Measurements from ENCODE around the gene SAA1. TPM values are rescaled to one million over a fixed set of nuclear protein-coding genes. Genes with fewer than 3 reads are reported as not detected.
"Not testable (repeated sequence)": the region's sequence is repeated elsewhere in the genome, so short reads cannot be mapped to it uniquely, and the experiment has no call there.

SAA1 gene
- total RNA-seq, 1 experiment from 2014 or later = 0.57 TPM

- DNase-seq (ENCODE audit: low read depth) = no peak
These were observed 6.8 kb upstream of the SAA1 start for GRCh38 chr11:18259259-18259658.

DNA sequence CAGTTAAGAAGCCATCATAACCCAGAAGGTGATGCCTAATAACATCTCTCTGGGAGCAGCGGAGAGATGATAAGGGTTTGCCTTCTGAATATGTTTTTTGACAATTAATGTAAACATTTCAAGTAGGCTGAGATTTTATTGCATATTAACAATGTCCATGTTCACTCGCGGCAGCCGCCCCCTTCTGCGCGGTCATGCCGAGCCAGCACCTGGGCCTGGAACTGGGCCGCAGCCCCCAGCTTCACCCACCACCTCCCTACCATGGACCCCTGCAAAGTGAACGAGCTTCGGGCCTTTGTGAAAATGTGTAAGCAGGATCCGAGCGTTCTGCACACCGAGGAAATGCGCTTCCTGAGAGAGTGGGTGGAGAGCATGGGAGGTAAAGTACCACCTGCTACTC lies 4.3 kb upstream of the SAA1 start:
- DNase-seq (ENCODE audit: low read depth) = no peak

DNA sequence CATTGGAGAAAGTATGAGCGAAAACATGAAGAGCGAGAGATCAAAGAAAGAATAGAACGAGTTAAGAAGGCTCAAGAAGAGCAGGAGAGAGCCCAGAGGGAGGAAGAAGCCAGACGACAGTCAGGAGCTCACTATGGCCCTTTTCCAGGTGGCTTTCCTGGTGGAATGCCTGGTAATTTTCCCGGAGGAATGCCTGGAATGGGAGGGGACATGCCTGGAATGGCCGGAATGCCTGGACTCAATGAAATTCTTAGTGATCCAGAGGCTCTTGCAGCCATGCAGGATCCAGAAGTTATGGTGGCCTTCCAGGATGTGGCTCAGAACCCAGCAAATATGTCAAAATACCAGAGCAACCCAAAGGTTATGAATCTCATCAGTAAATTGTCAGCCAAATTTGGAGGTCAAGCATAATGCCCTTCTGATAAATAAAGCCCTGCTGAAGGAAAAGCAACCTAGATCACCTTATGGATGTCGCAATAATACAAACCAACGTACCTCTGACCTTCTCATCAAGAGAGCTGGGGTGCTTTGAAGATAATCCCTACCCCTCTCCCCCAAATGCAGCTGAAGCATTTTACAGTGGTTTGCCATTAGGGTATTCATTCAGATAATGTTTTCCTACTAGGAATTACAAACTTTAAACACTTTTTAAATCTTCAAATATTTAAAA lies 3.2 kb upstream of the SAA1 start:
- not testable (repeated sequence) for DNase-seq (ENCODE audit: low read depth)

GRCh38 chr11:18264035-18264434 lies 2.0 kb upstream of the SAA1 start:
- no peak for DNase-seq (ENCODE audit: low read depth)

- DNase-seq (ENCODE audit: low read depth) = no peak
These were observed 1.1 kb upstream of the SAA1 start for GRCh38 chr11:18264677-18265555.

DNA sequence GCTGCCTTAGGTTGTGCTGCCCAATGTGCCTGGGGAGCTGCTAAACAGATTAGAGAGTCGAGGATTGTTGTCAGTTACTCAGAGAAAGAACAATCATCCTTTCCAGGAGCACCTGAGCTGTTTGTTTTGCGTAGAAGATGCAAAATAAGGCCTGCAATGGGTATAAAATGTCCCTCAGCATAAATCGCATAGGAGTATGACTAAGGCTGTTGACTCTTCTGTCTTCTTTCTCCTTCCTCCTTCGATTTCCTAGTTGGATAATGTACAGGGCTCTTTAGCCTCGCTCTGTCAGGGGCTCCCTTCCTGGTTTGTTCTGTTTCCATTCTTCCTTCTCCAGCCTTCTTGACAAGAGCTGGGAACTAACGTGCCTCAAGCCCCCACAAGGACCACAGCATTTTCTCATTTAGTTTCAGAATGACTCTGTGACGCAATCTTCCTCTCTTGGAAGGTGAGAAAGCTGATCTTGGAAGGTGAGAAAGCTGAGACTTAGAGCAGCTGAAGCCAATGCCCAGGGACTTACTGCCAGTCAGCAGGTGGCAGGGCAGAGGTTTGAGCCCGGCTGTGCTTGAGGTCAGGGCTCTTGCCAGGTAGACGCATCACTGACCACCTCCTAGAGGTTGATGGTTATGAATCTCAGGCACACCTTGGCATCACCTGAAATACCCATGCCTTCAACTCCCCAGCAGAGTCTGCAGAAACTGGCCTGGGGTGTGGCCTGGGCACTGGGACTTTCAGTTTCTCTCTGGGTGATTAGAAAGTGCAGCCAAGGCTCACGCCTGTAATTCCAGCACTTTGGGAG lies 1.5 kb downstream of the SAA1 start:
- not testable (repeated sequence) for DNase-seq (ENCODE audit: low read depth)

GRCh38 chr11:18269252-18269651 lies 3.2 kb downstream of the SAA1 start:
- not testable (repeated sequence) for DNase-seq (ENCODE audit: low read depth)

GRCh38 chr11:18270102-18270501 lies 4.0 kb downstream of the SAA1 start:
- no peak for DNase-seq (ENCODE audit: low read depth)

- DNase-seq (ENCODE audit: low read depth) = no peak
These were observed 5.1 kb downstream of the SAA1 start for GRCh38 chr11:18271206-18271605.

DNA sequence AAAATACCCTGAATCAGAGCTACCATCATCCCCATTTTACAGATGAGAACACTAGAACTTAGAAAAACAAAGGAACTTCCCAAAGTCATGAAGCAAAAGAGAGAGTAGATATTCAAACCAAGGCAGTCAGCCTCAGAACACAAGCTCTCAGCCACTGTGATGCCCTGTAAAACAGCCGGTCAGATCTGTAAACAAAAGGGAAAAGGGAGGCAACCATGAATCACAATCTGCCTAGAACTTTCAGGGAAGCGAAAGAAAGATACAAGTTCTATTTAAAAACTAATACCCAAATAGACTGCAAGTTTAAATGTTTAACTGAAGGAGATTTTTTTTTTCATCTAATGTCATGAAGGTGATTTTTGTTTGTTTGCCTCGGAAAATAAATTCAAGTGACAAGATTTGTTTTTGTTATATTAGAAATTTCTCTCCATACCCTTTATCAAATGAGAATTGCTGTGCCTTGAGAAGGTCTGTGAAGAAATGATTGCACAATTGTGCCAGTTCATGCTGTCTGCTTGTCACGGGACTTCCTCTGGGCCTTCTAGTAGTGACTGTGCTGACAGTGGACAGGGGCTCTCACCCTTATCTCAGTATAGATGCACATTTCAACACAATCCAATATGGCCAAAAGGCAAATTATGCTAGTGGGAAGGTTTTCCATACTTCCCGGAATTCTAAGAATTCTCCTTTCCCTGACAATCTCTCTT lies 11.7 kb downstream of the SAA1 start:
- DNase-seq (ENCODE audit: low read depth) = no peak

DNA sequence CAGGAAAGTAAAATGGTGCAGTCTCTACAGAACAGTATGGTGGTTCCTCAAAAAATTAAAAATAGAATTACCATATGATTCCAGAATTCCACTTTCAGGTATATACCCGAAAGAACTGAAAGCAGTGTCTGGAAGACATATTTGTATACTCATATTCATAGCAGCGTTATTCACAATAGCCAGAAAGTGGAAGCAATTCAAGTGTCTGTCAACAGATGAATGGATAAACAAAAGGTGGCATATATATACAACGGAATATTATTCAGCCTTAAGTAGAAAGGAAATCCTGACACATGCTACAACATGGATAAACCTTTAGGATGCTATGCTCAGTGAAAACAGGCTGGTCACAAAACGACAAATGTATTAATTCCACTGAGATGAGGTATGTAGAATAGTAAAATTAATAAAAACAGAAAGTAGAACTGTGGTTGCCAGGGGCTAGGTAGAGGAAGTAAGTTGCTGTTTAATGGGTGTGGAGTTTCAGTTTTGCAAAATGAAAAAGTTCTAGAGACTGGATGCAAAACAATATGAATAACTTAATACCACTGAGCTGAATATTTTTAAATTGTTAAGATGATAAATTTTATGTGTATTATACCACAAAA lies 14.5 kb downstream of the SAA1 start:
- no peak for DNase-seq (ENCODE audit: low read depth)

DNA sequence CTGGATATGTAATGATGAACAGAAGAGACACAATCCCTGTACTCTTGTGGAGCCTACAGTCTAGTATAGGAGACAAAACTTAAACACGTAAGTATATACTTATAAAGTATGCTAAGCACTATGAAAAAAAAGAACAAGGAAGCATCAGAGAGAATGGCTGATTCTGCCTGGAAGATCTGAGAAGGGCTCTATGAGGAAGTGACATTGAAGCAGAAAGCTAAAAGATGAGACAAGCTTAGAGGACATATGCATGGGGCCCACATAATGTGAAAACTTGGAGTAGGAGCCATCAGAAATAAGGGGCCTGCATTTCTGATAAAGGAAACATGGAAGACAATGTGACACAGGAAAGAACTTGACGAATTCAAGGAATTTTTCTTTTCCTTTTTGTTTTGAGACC lies 16.6 kb downstream of the SAA1 start:
- DNase-seq (ENCODE audit: low read depth) = no peak

DNA sequence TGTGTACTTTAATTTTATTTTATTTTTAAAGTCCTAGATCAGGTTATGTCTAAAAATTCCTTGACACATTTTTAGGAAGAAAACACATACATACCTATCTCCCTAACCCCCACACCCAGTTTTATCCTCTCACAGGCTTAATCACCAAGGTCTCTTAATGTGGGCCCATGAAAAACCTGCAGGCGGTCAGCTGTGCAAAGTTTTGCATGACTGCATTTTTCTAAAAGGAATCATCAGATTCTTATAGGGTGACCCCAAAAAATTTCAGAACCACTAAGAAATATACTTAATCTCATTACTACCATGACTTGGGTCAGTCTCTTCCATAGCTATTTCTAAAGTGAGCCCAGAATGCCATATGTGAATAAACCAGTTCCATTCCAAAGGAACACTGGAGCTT lies 19.8 kb downstream of the SAA1 start:
- DNase-seq (ENCODE audit: low read depth) = peak; percentile 28

- no peak for DNase-seq (ENCODE audit: low read depth)
These were observed 22.8 kb downstream of the SAA1 start for GRCh38 chr11:18288911-18289310.

DNA sequence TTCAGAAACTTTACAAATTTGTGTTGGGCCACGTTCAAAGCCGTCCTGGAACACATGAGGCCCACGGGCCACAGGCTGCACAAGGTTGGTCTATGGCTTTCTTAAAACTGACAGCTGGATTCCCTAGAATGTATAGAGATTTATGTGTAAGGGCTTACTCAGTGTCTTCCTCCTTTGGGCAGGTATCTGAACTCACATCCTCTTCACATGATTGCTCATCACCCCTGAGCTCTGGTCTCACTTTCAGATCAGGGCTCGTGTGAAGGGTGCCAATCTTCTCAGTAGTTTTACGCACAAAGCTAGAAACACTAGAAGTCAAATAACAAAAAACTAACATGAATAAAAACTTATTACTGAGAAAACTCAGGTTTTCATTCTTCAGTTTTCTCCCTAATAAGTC lies 28.8 kb downstream of the SAA1 start:
- no peak for DNase-seq (ENCODE audit: low read depth)

DNA sequence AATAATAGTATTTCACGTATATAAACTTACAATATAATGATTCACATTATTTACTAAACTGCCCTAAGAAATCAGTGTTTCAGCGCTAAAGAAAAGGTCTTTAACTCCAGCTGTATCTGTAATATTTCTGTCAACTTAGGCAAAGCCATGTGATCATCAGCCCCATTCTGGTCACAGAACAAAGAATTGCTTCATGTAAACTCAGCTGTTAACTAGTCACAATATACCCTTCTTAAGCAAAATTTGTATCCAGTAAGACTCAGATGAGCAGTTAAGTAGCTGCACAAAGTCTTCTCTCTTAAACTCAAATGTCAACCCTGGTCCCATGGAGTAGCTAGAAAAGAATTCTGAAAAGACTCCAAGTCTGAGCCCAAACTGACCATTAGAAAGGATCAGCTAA lies 29.3 kb downstream of the SAA1 start:
- no peak for DNase-seq (ENCODE audit: low read depth)

DNA sequence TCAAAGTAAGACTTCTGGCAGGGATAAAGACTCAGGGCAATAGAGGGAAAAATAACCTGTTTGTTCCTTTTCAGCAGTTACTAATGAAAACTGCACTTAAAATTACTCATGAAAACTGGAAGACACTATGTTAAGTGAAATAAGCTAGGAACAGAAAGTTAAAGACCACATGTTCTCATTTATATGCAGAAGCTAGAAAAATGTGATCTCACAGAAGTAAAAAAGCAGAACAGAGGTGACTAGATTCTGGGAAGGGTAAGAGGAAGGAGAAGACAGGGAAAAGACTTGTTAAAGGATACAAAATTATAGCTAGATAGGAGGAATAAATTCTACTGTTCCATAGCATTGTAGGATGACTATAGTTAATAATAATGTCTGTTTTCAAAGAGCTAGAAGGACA lies 33.7 kb downstream of the SAA1 start:
- no peak for DNase-seq (ENCODE audit: low read depth)

DNA sequence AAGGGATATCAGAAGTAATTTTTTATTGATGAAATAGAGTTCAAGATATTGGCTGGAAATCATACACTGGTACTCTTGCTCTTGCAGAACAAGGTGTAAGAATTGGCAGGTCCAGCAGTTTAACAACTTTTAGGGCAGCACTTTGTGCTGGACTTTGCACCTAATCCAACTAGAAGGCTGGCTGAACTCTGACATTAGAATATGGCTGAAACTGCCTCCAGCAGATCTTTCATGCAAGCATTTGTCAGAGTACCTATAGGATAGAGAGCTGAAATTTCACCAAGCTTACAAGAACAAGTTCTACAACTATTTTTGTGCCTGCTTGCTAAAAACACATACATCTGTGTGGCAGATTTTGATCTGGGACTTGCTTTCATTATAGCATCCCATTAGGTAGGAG lies 38.7 kb downstream of the SAA1 start:
- DNase-seq (ENCODE audit: low read depth) = no peak

GRCh38 chr11:18307461-18308139 lies 41.5 kb downstream of the SAA1 start:
- DNase-seq (ENCODE audit: low read depth) = no peak

DNA sequence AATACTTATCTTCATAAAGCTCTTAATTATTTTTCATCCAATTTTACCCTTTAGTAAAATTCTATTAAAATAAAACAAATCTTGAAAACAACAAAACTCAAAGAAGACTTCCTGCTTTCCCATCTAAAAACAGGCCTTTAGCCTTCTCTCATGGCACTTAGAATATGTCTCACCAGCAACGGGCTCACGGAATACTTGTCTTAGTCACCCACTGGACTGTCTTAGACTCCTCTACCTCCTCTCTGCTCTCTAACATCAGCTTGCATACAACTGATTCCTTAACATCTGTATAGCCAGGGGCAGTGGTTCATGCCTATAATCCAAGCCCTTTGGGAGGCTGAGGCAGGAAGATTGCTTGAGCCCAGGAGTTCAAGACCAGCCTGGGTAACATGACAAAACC lies 42.2 kb downstream of the SAA1 start:
- no peak for DNase-seq (ENCODE audit: low read depth)

GRCh38 chr11:18309691-18310090 lies 43.6 kb downstream of the SAA1 start:
- no peak for DNase-seq (ENCODE audit: low read depth)
